HG02852 (cell line): ENCODE results near the gene CHST11.

ENCODE experiments used
- ATAC-seq: cut with Tn5 transposase; IDR thresholded peaks from one replicate; pipeline ENCODE4 v1.9.1; 2021; ENCODE audit warnings: mild to moderate bottlenecking, moderate library complexity; ENCODE audit not compliant: unreplicated experiment

CHST11 gene

GRCh38 chr12:104746467-104747088, 289.8 kb downstream of the CHST11 start:
- no peak for ATAC-seq

GRCh38 chr12:104747330-104747729, 290.6 kb downstream of the CHST11 start:
- ATAC-seq = no peak

GRCh38 chr12:104747955-104748354, 291.2 kb downstream of the CHST11 start:
- ATAC-seq = no peak

- ATAC-seq = no peak
Measured at GRCh38 chr12:104748356-104748755, 291.6 kb downstream of the CHST11 start.

- ATAC-seq = no peak
Measured at GRCh38 chr12:104748790-104749189, 292.0 kb downstream of the CHST11 start.

GRCh38 chr12:104749545-104749944, 292.8 kb downstream of the CHST11 start:
- no peak for ATAC-seq

- ATAC-seq = peak; percentile 67
Measured at GRCh38 chr12:104750061-104750460, 293.3 kb downstream of the CHST11 start.

GRCh38 chr12:104751120-104751519, 294.4 kb downstream of the CHST11 start:
- ATAC-seq = no peak

- ATAC-seq = peak; percentile 69
Measured at GRCh38 chr12:104751594-104751993, 294.8 kb downstream of the CHST11 start.

GRCh38 chr12:104752016-104752415, 295.3 kb downstream of the CHST11 start:
- peak; percentile 7 for ATAC-seq

GRCh38 chr12:104752881-104753280, 296.1 kb downstream of the CHST11 start:
- ATAC-seq = no peak

- no peak for ATAC-seq
Measured at GRCh38 chr12:104756901-104757300, 300.2 kb downstream of the CHST11 start.

GRCh38 chr12:104758771-104759170, 302.0 kb downstream of the CHST11 start:
- ATAC-seq = no peak

- ATAC-seq = no peak
Measured at GRCh38 chr12:104761091-104761490, 304.3 kb downstream of the CHST11 start.

GRCh38 chr12:104761611-104762010, 304.9 kb downstream of the CHST11 start:
- no peak for ATAC-seq

- ATAC-seq = peak; percentile 61
Measured at GRCh38 chr12:104763168-104763805, 306.5 kb downstream of the CHST11 start.

- no peak for ATAC-seq
Measured at GRCh38 chr12:104764225-104765091, 307.7 kb downstream of the CHST11 start.

GRCh38 chr12:104767261-104767660, 310.5 kb downstream of the CHST11 start:
- ATAC-seq = no peak

GRCh38 chr12:104768033-104768432, 311.3 kb downstream of the CHST11 start:
- ATAC-seq = no peak

GRCh38 chr12:104769144-104769561, 312.4 kb downstream of the CHST11 start:
- ATAC-seq = no peak

GRCh38 chr12:104772336-104772735, 315.6 kb downstream of the CHST11 start:
- ATAC-seq = no peak

- no peak for ATAC-seq
Measured at GRCh38 chr12:104775731-104776231, 319.0 kb downstream of the CHST11 start.
